Measurements from ENCODE around the gene RUNX2.

Gene RUNX2

DNA sequence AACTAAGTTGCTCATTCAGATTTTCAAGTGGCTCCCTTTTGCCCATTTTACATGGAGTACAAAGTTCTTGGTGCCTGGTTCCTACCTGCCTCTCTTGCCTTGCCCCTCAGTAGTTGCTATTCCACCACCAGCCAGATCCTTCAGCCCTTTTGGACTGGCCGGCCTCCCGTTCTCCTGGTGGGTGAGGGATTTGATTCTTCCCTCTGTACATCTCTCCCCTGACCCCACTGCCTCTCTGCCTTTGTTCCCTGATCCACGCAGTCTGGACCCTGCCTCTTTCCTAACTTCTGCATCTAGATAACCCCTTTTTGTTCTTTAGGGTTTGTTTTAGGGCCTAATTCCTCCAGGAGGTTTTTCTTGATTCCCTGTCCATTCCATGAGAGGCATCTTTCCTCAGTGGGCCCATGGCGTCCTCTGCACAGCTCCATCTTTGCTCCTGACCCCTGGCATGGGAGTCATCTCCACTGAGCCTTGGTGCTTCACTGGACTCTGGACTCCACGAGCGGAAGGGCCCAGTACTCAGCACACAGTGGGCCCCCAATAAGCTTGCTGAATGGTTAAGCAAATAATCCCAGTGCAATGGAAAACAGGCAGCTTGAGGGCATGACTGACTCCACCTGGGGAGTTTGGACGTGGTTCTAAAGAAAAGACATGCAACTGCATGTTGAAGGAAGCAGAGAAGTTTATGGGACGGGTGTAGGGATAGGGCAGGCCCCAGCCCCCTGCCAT, 358.9 kb downstream of the RUNX2 start:
- no peak for DNase-seq

DNA sequence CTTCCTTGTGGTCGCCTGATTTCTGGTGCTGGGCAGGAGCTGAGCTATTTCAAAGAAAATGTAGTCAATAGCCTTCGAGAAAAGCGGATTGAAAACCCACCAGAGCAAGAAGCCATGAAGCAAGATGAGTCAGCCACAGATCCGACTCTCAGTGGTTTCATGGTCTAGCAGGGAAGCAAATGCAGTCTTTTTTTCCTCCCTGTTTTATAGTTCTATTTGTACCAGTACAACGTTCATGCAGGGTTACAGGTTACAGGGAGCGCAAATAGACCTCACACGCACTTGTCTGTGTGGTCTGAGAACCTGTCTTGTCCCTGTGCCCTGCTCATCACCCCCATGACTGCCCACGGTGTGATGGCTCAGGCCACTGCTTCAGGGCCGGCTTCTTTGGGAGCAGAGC, 359.4 kb downstream of the RUNX2 start:
- DNase-seq = no peak

DNA sequence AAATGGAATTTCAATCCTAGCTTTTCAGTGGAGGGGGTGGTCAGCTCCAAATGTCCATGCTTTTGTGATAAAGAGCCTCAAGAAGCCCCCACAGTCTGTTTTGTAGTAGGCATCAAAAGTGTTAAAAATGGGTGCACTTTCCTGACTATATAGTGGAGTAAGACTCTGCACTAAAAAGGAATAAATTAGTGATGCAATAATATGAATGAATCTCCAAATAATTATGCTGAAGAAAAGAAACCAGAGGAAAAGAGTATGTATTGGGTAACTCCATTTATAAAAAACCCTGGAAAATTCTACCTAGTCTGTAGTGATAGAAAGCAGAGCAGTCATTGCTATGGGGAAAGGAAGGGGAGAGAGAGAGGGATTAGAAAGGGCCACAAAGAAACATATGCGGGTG, 360.1 kb downstream of the RUNX2 start:
- no peak for DNase-seq

DNA sequence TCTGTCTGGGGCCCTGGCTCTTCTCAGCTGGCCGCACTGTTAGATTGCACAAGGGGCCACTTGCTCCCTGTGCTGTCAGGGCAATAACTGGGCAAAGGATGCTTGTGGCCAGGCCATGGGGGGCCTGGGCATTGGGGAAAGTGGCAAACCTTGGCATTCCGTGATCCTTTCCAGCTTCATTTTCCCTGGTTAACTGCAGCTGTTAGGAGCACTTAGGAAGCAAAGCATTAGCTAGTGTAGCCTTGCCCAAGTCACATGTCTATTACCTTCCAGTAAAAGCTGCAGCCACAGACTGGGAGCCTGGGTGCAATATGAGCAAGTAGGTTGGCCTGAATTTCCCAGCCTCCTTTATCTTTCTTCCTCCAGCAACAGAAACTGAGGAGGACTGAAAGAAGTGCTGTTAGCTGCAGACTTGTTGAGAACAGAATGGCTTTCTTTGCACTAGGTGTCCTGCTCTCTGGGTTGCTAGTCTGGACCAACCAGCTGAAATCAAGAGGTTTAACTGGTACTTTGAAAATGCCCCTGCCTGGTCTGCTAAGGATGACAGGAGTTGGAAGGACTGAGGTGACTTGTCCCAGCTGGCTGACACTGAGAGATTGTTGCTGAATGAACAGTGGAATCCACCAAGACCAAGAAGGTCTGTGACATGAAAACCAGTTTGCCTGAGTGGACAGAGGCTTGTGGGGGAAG, 361.9 kb downstream of the RUNX2 start:
- no peak for DNase-seq

DNA sequence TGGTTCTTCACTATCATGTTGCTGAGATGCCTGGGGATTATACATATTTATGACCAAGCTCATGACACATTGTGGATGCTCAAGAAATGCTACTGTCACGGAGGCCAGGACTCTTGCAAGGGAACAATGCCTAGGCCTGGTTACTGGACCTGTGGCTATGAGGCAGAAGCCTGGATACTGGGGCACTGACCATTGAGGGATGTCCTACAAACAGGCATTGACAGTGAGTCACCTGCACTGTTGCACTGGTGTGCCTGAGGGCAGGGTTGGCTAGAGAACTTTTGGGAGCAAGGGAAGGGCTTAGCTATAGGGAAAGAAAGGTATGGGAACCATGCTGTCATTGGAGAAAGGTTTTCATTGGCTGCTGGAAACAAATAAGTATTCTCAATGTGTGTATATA, 362.7 kb downstream of the RUNX2 start:
- no peak for DNase-seq

DNA sequence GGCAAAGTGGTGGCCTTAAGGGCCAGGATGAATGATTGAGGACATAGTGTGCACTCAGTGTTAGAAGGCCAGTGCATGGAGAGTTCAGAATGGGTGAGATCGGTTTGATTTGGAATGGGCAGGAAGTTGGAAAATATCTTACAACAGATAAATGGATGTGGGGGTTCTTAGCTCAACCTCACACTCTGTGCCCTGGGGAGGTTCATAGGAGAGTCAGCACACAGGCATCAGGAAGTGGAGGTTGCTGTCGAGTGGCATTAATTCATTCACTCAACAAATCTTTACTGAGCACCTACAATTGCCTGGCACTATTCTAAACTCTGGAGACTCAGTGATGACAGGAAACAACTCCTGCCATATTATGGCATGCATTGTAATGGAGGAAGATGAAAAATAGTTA, 363.3 kb downstream of the RUNX2 start:
- DNase-seq = no peak

DNA sequence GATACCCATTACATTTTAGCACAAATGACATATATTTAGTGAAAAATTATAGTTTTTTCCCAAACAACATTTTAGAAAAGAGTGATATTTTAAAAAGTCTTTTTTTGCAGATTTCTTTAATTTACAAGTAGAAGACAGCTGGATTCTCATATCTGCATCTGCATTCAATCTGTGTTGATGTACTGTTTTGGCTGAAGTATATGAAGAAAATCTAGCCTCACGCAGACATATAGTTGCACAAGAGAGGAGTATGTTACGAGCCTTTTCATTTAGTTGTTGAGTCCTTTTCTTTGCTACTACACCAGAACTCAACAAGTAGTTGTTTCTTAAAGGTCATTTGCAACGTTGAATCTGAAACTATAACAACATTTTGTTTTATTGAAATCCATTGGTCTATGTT, 363.9 kb downstream of the RUNX2 start:
- no peak for DNase-seq

DNA sequence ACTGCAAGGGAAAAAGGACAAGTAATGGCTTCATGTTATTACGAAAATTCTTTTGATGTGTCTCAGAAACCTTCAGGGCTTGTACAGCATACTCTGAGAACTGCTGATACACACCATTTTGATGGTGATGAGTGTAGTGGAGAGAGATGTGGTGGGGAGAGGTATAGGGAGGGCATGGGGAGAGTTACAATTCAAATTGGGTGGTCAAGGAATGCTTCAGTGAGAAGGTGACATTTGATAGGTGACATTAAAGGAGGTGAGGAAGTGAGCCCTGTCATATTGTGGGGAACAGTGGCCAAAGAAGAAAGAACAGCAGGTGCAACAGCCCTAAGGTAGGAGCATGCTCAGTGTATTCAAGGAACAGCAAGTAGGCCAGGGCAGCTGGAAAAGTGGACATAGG, 368.6 kb downstream of the RUNX2 start:
- no peak for DNase-seq

DNA sequence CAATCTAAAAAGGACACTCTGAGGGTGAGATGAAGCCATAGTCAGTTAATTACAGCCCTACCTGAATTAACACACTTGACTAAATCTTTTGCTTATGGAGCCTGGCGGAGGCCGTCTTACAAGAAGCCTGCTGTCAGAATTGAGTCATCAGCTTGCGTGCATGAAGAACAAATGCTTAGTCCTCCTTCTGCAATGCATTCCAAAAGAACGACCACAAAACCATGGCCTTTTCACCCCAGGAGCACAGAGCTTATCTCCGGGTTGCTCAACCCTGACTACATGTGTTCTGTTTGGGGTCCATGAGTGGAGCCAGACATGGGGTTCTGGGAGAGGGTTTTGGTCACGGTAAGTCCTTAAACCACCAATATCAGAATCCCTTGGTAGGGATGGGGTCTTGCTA, 369.5 kb downstream of the RUNX2 start:
- DNase-seq = no peak

DNA sequence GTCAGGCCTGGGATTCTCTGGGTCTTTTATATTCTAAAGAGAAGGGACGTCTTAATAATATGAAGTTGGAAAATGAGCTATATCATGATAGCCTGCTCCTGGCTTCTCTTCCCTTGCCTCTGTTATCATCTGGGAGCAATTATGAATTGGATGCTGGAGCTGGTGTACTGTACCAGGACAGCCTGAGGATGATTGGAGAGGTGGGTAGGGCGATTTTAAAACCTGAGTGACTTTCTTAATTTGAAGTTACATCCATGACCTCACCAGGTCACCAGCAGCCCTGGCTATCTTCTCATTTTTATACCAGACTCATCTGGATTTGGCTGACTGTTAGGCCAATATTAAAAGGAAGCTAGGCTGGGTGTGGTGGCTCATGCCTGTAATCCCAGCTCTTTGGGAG, 369.9 kb downstream of the RUNX2 start:
- DNase-seq = no peak

DNA sequence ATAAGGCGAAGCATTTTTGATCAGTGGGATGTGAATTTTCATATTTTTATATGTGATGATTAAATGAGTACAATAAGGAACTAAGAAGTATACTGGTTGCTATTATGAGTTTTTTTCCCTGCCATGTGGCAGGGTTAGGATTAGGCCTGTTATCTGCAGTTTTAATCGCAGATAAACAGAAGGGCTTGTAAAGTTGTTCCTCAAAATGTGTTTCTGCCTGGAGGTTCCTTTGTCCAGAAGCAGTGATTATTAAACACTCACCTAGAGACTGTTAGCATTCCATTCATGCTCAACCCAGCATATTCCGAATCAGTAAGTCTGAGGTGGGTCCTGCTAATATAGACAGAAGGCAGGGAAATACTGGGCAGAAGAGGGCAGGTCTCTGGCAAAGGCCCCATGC, 371.5 kb downstream of the RUNX2 start:
- DNase-seq = no peak

DNA sequence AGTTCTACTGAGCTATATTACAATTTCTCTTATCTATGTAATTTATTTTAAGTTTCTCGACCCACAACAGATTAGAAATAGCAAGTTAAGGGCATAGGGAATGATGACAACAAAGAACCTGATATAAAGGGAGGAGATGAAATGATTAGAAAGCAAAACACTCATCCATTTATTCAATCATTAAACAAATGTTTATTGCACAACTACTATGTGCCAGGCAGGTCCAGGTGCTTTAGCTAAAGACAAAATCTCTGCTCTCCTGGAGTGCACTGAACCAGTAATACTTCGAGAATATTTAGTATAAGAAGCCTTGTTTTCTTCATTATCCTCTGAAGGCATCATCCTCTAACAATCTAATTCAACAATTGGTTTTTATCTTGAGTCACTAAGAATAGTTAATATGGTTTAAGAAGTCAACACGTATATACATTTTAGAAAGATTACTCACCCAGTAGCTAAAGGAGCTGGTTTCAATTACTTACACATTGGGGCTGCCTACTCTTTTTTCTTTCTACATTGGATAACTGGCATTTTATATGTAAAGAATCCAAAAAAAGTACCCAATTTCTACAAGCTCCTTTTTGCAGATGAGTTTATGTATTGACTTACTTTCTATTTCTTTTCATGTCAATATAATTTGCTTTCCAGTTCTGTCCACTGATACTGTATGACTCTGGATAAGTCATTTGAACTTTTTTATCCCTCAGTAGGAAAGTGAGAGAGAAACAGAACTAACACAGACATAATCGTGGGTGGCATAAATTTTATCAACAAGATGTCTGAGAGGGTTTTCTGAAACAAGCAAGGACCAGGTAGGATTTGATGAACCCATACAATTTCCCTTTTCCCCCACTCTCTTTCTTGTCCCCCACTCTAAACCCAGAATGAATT, 375.0 kb downstream of the RUNX2 start:
- no peak for DNase-seq

DNA sequence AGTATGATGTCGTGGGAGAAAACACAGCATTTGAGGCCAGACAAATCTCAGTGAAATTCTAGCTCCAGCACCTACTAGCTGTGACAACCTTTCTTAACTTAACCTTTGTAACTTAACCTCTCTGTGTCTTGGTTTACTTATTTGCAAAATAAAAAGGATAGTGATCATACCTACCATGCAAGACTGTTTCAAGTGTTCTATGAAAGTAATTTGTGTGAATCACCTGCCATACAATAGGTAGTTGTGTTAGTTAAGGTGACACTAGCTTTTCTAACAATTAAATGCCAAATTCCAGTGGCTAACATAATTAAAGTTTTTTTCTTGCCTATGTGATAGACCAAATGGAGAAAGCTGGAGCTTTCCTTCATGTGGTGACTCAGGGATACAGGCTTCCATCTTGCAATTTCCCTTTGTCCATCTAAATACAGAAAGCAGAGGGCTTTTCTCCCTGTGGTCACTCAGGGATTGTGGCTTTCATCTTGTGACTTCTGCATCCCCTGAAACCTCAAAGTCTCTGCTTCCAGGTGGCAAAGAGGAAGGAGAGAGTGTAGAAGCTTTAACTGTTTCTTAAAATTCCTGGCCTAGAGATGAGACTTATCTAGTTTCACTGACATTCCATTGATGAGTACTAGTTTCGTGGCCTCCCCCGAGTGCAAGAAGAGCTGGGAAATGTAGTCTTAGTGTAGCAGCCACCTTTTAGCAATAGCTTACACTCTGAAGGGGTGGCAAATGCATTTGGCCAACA, 376.1 kb downstream of the RUNX2 start:
- no peak for DNase-seq

DNA sequence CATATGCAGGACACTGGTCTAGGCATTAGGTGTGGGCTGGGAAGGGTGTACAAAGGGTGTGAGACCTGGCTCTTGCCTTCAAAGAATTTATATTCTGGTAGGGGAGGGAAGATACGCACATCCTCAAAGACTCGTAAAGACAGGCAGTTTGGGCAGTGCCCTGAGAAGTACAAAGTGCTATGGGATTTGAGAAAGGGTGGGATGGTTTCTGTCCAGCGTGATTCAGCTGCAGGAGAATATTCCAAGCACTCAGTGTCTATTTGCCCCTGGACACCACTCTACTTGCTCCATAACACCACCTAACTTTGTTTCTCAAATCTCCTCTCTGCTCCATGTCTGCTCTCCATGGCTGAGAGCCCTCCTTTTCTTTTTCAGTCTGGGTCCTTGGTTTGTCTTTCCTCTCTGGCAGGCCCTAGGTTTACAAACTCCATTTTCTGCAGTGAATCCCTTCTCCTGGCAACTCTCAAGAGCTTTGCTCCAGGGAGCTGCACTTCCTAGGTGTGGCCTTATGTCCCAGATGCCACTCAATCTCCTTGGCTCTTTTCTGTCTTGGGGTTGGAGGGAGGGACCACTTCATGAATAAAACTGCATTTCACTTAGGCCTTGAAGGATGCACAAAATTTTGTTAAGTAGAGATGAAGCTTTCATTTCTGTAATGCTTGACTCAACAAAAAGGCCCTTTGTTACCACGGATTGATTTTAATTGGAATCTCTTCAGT, 377.2 kb downstream of the RUNX2 start:
- DNase-seq = no peak

DNA sequence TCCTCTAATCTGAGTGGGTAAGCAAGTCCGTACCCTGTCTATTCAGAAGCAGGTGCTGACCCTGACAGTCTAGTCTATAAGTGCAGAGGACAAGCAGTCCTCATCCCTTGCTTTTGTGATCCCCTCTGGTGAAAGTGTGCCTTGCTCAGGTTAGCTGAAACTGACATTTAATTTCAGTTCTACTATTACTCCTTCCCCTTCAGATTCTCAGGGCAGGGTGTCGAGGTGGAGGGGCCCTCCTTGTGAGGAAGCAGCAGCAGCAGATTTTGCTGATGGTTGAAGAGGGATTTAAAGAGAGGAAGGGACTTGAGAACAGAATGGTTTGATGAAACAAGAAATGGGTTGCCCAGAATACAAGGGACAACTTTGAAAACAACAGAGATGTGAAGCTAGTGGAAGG, 378.2 kb downstream of the RUNX2 start:
- no peak for DNase-seq

DNA sequence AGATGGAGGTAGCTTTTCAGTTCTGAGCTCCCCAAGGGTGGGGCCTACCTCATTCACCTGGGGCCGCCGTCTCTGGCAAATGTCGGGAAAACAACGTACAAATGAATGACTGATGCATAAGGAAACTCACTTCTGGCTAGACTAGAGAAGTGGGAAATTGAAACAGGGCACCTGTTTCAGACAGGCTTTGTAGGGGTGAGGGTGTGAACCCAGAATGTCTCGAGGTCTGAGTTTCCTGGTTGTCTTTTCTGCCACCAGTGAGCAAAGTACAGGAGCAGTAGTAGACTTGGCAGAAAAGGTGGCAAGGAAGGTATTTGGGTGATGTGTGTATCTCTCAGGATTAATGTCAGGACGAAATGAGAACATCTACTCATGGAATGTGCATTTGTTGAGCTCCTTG, 379.0 kb downstream of the RUNX2 start:
- DNase-seq = no peak

DNA sequence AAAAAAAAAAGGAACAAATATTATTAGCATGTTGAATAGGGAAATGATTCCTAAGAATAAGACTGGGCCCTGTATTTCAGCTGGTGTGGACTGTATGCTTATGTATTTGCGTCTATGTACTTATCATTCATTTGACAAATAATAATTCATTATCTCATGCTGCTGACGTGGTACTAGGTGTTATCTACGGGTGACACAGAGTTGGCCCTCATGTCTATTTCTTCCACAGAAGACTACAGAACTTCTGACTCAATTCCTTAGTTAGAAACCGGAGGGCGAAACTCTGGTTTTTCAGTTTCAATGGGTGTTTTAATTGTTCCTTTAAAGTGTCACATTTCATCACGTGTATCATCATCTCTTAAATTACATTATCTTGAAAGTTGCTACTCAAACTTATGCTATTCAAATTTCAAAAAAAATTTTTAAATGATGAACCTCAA, 381.7 kb downstream of the RUNX2 start:
- DNase-seq = no peak

DNA sequence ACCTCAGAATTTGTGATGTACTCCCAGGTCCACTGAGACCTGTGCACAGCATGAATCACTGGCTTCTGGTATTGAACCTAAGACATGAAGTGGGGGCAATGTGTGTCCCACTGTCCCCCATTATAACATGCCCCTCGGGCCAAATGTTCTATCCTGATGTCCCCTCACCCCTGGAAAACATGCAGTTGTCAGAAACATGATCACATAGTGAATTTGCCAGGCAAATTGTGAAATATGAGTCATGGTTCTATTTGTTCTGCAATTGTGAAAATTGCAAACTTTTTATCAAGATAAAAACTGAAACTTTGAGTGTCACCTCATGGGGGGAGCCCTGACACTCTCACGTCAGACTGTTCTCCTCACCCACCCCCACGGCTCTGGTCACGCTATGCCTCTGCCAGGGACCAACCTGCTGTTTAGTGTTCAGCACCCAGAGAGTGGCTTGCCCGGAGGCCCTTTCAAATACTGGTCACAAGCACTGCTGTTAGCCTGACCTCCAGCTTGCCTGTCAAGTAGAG, 382.2 kb downstream of the RUNX2 start:
- no peak for DNase-seq

DNA sequence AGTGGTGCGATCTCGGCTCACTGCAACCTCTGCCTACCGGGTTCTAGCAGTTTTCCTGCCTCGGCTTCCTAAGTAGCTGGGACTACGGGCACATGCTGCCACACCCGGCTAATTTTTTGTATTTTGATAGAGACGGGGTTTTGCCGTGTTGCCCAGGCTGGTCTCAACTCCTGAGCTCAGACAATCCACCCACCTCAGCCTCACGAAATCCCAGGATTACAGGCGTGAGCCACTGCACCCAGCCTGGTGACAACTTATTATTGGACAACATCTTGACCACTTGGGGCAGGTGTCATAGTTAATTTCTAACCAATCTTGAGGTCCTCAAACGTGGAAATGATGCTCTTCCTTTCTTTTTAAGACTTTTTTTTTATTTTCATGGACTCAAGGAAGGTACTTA, 383.9 kb downstream of the RUNX2 start:
- DNase-seq = no peak

DNA sequence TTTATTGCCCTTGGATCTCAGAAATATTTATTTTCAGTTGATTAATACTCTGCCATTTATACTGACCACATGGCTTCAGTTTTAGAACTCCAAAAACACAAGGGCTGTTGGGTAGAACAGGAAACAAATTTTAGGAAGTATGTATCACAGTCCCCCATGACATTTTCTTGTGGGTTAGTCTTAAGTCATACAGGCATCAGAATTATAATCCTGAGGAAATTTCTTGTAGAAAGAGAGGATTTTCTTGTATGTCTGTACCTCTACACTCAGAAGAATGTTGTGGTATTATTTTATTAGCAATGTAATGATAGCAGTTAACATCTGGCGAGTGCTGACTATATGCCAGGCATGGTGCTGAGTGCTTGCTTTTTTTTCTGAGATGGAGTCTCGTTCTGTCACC, 384.7 kb downstream of the RUNX2 start:
- no peak for DNase-seq

Measured in NCI-H1105 (cell line).